Measurements from ENCODE around the gene CRIP2. TPM values are rescaled to one million over a fixed set of nuclear protein-coding genes. Genes with fewer than 3 reads are reported as not detected.

The CRIP2 gene
- total RNA-seq, 6 experiments from 2014 or later = 11.2 to 50.0 (median 27.5) TPM

DNA sequence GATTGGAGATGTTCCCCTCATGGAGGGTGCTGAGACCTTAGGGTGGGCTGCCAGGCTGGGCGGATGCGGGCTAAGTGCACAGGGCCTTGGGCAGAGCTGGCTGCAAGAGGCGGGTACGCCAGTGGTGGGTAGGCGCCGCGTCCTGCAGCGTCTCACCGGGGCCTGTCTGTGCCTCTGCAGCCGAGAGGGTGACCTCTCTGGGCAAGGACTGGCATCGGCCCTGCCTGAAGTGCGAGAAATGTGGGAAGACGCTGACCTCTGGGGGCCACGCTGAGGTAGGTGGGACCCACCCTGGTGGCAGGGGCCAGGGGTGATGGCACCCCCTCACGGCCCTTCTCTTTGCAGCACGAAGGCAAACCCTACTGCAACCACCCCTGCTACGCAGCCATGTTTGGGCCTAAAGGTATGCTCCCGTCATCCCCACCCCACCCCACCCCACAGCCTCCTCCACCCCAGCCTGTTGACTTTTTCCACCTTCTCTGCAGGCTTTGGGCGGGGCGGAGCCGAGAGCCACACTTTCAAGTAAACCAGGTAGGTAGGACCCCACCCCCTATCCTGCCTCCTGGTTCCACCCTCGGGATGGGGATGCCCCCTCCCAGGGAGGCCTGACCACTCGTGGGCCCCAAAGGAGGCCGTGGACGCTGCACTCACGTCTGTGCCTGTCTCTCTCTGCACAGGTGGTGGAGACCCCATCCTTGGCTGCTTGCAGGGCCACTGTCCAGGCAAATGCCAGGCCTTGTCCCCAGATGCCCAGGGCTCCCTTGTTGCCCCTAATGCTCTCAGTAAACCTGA, 13.6 kb downstream of the CRIP2 start:
- no peaks in the 10 kb centered on the region for H3K36me3 ChIP-seq
- no peaks in the 10 kb centered on the region for H3K27me3 ChIP-seq
- intact Hi-C loops (cut with DNase I) = loop anchor here in 1 of 2 donors (5.0 kb wide), 1 partner anchor 121 kb away; no protein-coding TSS in a partner anchor
- H3K27ac ChIP-seq = peak overlapping the region in 1 of 3 donors; percentile 43
- H3K9me3 ChIP-seq = no peaks in the 10 kb centered on the region
- ATAC-seq (no peak), DNase-seq (no peak)
- peaks cover 0 to 28% (median 9%) of the 10 kb centered on the region in 4 donors for H3K4me1 ChIP-seq
- no peak for TF ChIP-seq POLR2A (IDR thresholded peaks at IDR 0.05)
- no peak for TF ChIP-seq CTCF (IDR thresholded peaks at IDR 0.05)
- peak overlapping the region in 2 of 3 donors; percentile 14 to 40 for H3K4me3 ChIP-seq
- 57% methylated on average over 4 of the region's 26 CpGs for WGBS (ENCODE audit: insufficient coverage, low coverage, low lambda C conversion rate, missing lambda C conversion rate)

GRCh38 chr14:105488781-105489541, 14.3 kb downstream of the CRIP2 start:
- Histone ChIP-seq H3K36me3 (no peaks in the 10 kb centered on the region), H3K4me1 (peaks cover 0 to 28% (median 9%) of the 10 kb centered on the region in 4 donors), H3K27ac (no peak overlapping the region), H3K9me3 (no peaks in the 10 kb centered on the region), H3K27me3 (no peaks in the 10 kb centered on the region), H3K4me3 (no peak overlapping the region)
- DNase-seq = peak in 1 of 3 donors; percentile 29
- ATAC-seq = no peak
- TF ChIP-seq POLR2A (IDR thresholded peaks at IDR 0.05) (no peak), CTCF (IDR thresholded peaks at IDR 0.05) (no peak)
- WGBS (ENCODE audit: insufficient coverage, low coverage, low lambda C conversion rate, missing lambda C conversion rate) = 51% methylated on average over 7 of the region's 20 CpGs
- intact Hi-C loops (cut with DNase I) = loop anchor here in 1 of 2 donors (5.0 kb wide), 1 partner anchor 122 kb away; no protein-coding TSS in a partner anchor

- Histone ChIP-seq H3K4me3 (peak overlapping the region; percentile 53 to 62 (median 58)), H3K9me3 (no peaks in the 10 kb centered on the region), H3K27me3 (no peaks in the 10 kb centered on the region), H3K36me3 (no peaks in the 10 kb centered on the region), H3K27ac (peak overlapping the region; percentile 68 to 91 (median 83)), H3K4me1 (peaks cover 0 to 28% (median 9%) of the 10 kb centered on the region in 4 donors)
- intact Hi-C loops (cut with DNase I) = loop anchor here in 1 of 2 donors (5.0 kb wide), 1 partner anchor 122 kb away; no protein-coding TSS in a partner anchor
- DNase-seq = peak; percentile 81 to 87 (median 85)
- TF ChIP-seq CTCF (IDR thresholded peaks at IDR 0.05) (peak; percentile 58 to 64 (median 62)), POLR2A (IDR thresholded peaks at IDR 0.05) (no peak)
- peak; percentile 10 to 38 (median 26) for ATAC-seq
- WGBS (ENCODE audit: insufficient coverage, low coverage, low lambda C conversion rate, missing lambda C conversion rate) = 3% methylated on average over 9 of the region's 44 CpGs
Measured at GRCh38 chr14:105489542-105490266, 15.1 kb downstream of the CRIP2 start.

GRCh38 chr14:105490267-105490571, 15.6 kb downstream of the CRIP2 start:
- peak in 1 of 4 donors; percentile 0 for ATAC-seq
- peak in 2 of 3 donors; percentile 61 to 78 for DNase-seq
- H3K27me3 ChIP-seq = no peaks in the 10 kb centered on the region
- peak overlapping the region; percentile 53 to 62 (median 58) for H3K4me3 ChIP-seq
- H3K27ac ChIP-seq = peak overlapping the region; percentile 68 to 91 (median 83)
- no CpG with 5 or more reads among the region's 33 CpGs for WGBS (ENCODE audit: insufficient coverage, low coverage, low lambda C conversion rate, missing lambda C conversion rate)
- intact Hi-C loops (cut with DNase I) = no loop called here
- peaks cover 0 to 33% (median 11%) of the 10 kb centered on the region in 4 donors for H3K4me1 ChIP-seq
- H3K9me3 ChIP-seq = no peaks in the 10 kb centered on the region
- H3K36me3 ChIP-seq = no peaks in the 10 kb centered on the region
- TF ChIP-seq POLR2A (IDR thresholded peaks at IDR 0.05) (no peak), CTCF (IDR thresholded peaks at IDR 0.05) (no peak)

Data from right lobe of liver (tissue), 6 donors.